SK-N-SH (cell line): ENCODE data around the gene MAP3K8. TPM values are rescaled to one million over a fixed set of nuclear protein-coding genes. Genes with fewer than 3 reads are reported as not detected.

Experiments used
- CTCF ChIA-PET: fragments of 300-600, 350-600 bp; formaldehyde crosslinking; extraction: SDS; loops from one replicate; lab custom pipeline; 2021; lab: Yijun Ruan, JAX
- POLR2A ChIA-PET: fragments of 350-600 bp; sonication (Branson Sonifier 250); formaldehyde crosslinking; extraction: SDS; loops from one replicate; lab custom pipeline; 2020; ENCODE audit warnings: antibody characterized with exemption, inconsistent platforms; lab: Yijun Ruan, JAX
- DNase-seq: peaks from one replicate; pipeline ENCODE4 v3.0.0; 2012
- H2AFZ ChIP-seq: fragments of 200-600 bp; sonication (generic); 2 replicates; pipeline ENCODE4 v1.8.1; 2016; ENCODE audit warnings: antibody characterized with exemption, mild to moderate bottlenecking, low read depth
- H3F3A ChIP-seq: fragments of 200-600 bp; sonication (generic); replicated peaks from 2 replicates; pipeline ENCODE3; 2016; ENCODE audit warnings: antibody characterized with exemption, mild to moderate bottlenecking; ENCODE audit not compliant: insufficient read depth
- H3K27ac ChIP-seq, 2 experiments: fragments of 200-500 bp in 1 of 2; fragments of 200-600 bp in 1 of 2; sonication (Bioruptor generic) in 1 of 2; sonication (generic), shearing (Covaris generic) in 1 of 2; 2 replicates each; pipeline versions ENCODE4 v1.5.1 to v1.6.1; 2014 to 2016; ENCODE audit warnings: low read depth in 2 of 2, inconsistent platforms in 1 of 2, low read length in 1 of 2, mild to moderate bottlenecking in 1 of 2, mixed read lengths in 1 of 2
- H3K27me3 ChIP-seq: fragments of 200-600 bp; sonication (generic), shearing (Covaris generic); 2 replicates; pipeline ENCODE4 v1.6.1; 2016; ENCODE audit warnings: mixed run types; ENCODE audit not compliant: insufficient read depth
- H3K36me3 ChIP-seq, 2 experiments: fragments of 200-500 bp in 1 of 2; fragments of 200-600 bp in 1 of 2; sonication (Bioruptor generic) in 1 of 2; sonication (generic) in 1 of 2; replicated peaks in 1 of 2; 2 replicates each; pipeline versions ENCODE3 to v1.5.1; 2014 to 2016; ENCODE audit warnings: low read length in 1 of 2, mild to moderate bottlenecking in 1 of 2; ENCODE audit not compliant: insufficient read depth in 2 of 2, control insufficient read depth in 1 of 2
- H3K4me1 ChIP-seq, 2 experiments: fragments of 200-500 bp in 1 of 2; fragments of 200-600 bp in 1 of 2; sonication (Bioruptor generic) in 1 of 2; sonication (generic), shearing (Covaris generic) in 1 of 2; 2 replicates each; pipeline versions ENCODE4 v1.5.1 to v1.6.1; 2014 to 2016; ENCODE audit warnings: low read depth in 1 of 2, low read length in 1 of 2, mixed run types in 1 of 2; ENCODE audit not compliant: insufficient read depth in 2 of 2, control insufficient read depth in 1 of 2
- H3K4me2 ChIP-seq: fragments of 200-600 bp; sonication (generic), shearing (Covaris generic); 2 replicates; pipeline ENCODE4 v1.6.1; 2017; ENCODE audit warnings: mixed run types
- H3K4me3 ChIP-seq, 2 experiments: fragments of 200-500 bp in 1 of 2; fragments of 200-600 bp in 1 of 2; sonication (Bioruptor generic) in 1 of 2; sonication (generic), shearing (Covaris generic) in 1 of 2; 2 replicates each; pipeline versions ENCODE4 v1.5.1 to v1.8.1; 2014 to 2016; ENCODE audit warnings: low read depth in 2 of 2, inconsistent platforms in 1 of 2, low read length in 1 of 2, mild to moderate bottlenecking in 1 of 2, mixed read lengths in 1 of 2, moderate library complexity in 1 of 2
- H3K79me2 ChIP-seq: fragments of 200-600 bp; sonication (generic); 2 replicates; pipeline ENCODE4 v1.8.1; 2017; ENCODE audit warnings: mild to moderate bottlenecking; ENCODE audit not compliant: insufficient read depth
- H3K9ac ChIP-seq: fragments of 200-600 bp; sonication (generic); 2 replicates; pipeline ENCODE4 v1.6.1; 2017; ENCODE audit warnings: mixed run types
- H3K9me2 ChIP-seq: fragments of 200-600 bp; sonication (generic); 2 replicates; pipeline ENCODE4 v1.6.1; 2017; ENCODE audit warnings: mixed run types
- H3K9me3 ChIP-seq: fragments of 200-600 bp; sonication (generic); 2 replicates; pipeline ENCODE4 v1.6.1; 2017; ENCODE audit warnings: mixed run types, mild to moderate bottlenecking, moderate library complexity
- H4K20me1 ChIP-seq: fragments of 200-600 bp; sonication (generic); 2 replicates; pipeline ENCODE4 v1.6.1; 2017; ENCODE audit warnings: mild to moderate bottlenecking, mixed run types; ENCODE audit not compliant: insufficient read depth
- CHD2 ChIP-seq: fragments of 150-350 bp; IDR thresholded peaks from 2 replicates; pipeline ENCODE4 v1.6.1; 2018; ENCODE audit warnings: low read length; ENCODE audit not compliant: partially characterized antibody
- EP300 ChIP-seq, 2 experiments: IDR thresholded peaks; 2 replicates each; pipeline versions ENCODE4 v1.4.0 to v1.6.1; 2012; ENCODE audit warnings: borderline replicate concordance in 1 of 2, low read depth in 1 of 2, low read length in 1 of 2
- FOSL2 ChIP-seq: IDR thresholded peaks from 2 replicates; pipeline ENCODE4 v1.4.0; 2012; ENCODE audit warnings: low read depth, mild to moderate bottlenecking, moderate library complexity, borderline replicate concordance
- GATA2 ChIP-seq: sonication (generic); formaldehyde crosslinking; IDR thresholded peaks from 2 replicates; pipeline ENCODE4 v1.5.0; 2020; ENCODE audit warnings: mild to moderate bottlenecking, missing genetic modification reagents
- MEF2A ChIP-seq: IDR thresholded peaks from 2 replicates; pipeline ENCODE4 v1.4.0; 2012; ENCODE audit warnings: low read depth, borderline replicate concordance
- MXI1 ChIP-seq: IDR thresholded peaks from 2 replicates; pipeline ENCODE4 v1.6.1; 2012; ENCODE audit warnings: mild to moderate bottlenecking, low read depth, low read length, improper control_type of control experiment
- NFIC ChIP-seq: IDR thresholded peaks from 2 replicates; pipeline ENCODE4 v1.4.0; 2012; ENCODE audit warnings: borderline replicate concordance
- RAD21 ChIP-seq: IDR thresholded peaks from 2 replicates; pipeline ENCODE4 v1.6.1; 2012; ENCODE audit warnings: mild to moderate bottlenecking, low read length
- RCOR1 ChIP-seq: fragments of 150-350 bp; IDR thresholded peaks from 2 replicates; pipeline ENCODE4 v1.6.1; 2017; ENCODE audit warnings: antibody characterized with exemption, low read length
- SMC3 ChIP-seq: IDR thresholded peaks from 2 replicates; pipeline ENCODE4 v1.6.1; 2012; ENCODE audit warnings: low read depth, low read length, improper control_type of control experiment
- TAF1 ChIP-seq: IDR thresholded peaks from 2 replicates; pipeline ENCODE4 v1.6.1; 2012; ENCODE audit warnings: low read depth, mild to moderate bottlenecking, low read length, moderate library complexity, borderline replicate concordance
- YY1 ChIP-seq: IDR thresholded peaks from 2 replicates; pipeline ENCODE4 v1.4.0; 2012; ENCODE audit warnings: low read depth, mild to moderate bottlenecking
- WGBS: methylation state at CpG from one replicate; pipeline ENCODE4 v1.1.6; 2017; ENCODE audit warnings: low lambda C conversion rate; 5-methylcytosine and 5-hydroxymethylcytosine counted together
- polyA plus RNA-seq, 3 experiments: library from polyadenylated mRNA; depleted of rRNA; stranded (reverse); fragments of >200 nt; gene quantifications; 2 replicates each; pipeline ENCODE4 v1.2.3, GENCODE V29; 2012
- TF ChIP-seq, protein P1 (sequence below): IDR thresholded peaks from 2 replicates; pipeline ENCODE4 v1.4.0; 2012; ENCODE audit warnings: low read depth, borderline replicate concordance
- TF ChIP-seq, protein P2 (sequence below): fragments of 150-350 bp; IDR thresholded peaks from 2 replicates; pipeline ENCODE4 v1.6.1; 2016; ENCODE audit warnings: mild to moderate bottlenecking, low read depth, low read length
- TF ChIP-seq, protein P3 (sequence below): fragments of 200-600 bp; sonication (generic); IDR thresholded peaks from 2 replicates; pipeline ENCODE4 v1.6.1; 2017; ENCODE audit warnings: antibody characterized with exemption, mild to moderate bottlenecking, moderate library complexity
- TF ChIP-seq, protein P4 (sequence below): IDR thresholded peaks from 2 replicates; pipeline ENCODE4 v1.4.0; 2012; ENCODE audit warnings: low read depth, borderline replicate concordance

Gene MAP3K8
- polyA plus RNA-seq, 1 of the 3 experiments (the other 2 are of a cell fraction), result 3.7 TPM

DNA sequence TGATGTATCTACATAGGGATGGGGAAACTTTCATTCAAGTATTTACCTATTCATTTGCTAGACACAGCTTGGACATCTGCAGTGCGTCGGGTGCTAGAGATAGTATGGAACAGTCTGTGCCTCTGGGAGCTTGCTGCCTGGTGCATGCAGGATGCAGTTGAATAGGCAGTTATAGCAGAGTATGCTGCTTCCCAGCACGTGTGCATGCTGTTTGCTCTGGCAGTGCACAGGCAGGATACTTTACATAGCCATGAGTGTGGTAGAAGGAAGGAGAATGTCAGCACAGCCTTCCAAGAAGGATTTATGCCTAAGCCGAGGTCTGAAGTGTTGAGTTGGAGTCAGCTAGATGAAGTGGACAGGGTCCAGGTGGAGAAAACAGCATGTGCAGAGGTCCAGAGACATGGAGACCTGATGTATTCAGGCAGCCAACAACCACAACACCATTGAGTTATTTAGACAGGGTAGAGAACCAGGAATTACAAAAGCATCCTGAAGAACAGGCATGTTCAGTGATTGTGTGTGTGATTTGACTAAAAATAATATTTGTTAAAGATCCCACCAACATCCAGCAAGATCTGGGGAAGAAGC, 8.1 kb downstream of the MAP3K8 start:
- 85% methylated on average over 4 of the region's 4 CpGs for WGBS
- no peaks in the 10 kb centered on the region for H3K9me3 ChIP-seq
- H3K9ac ChIP-seq, result no peak overlapping the region
- H3K4me1 ChIP-seq, result peaks cover 2 to 13% of the 10 kb centered on the region in 2 experiments; a peak in 3 of 4 replicates
- H3K27me3 ChIP-seq, result no peaks in the 10 kb centered on the region
- ChIA-PET CTCF (interaction anchor here (1.8 kb wide), 1 partner anchor 28 kb away, joined by 5 read pairs; no protein-coding TSS in a partner anchor), POLR2A (no interaction called here)
- peaks cover 5% of the 10 kb centered on the region for H3F3A ChIP-seq
- no peak for DNase-seq
- no peak for TF ChIP-seq RCOR1
- TF ChIP-seq FOSL2, result no peak
- TF ChIP-seq, protein P1, sequence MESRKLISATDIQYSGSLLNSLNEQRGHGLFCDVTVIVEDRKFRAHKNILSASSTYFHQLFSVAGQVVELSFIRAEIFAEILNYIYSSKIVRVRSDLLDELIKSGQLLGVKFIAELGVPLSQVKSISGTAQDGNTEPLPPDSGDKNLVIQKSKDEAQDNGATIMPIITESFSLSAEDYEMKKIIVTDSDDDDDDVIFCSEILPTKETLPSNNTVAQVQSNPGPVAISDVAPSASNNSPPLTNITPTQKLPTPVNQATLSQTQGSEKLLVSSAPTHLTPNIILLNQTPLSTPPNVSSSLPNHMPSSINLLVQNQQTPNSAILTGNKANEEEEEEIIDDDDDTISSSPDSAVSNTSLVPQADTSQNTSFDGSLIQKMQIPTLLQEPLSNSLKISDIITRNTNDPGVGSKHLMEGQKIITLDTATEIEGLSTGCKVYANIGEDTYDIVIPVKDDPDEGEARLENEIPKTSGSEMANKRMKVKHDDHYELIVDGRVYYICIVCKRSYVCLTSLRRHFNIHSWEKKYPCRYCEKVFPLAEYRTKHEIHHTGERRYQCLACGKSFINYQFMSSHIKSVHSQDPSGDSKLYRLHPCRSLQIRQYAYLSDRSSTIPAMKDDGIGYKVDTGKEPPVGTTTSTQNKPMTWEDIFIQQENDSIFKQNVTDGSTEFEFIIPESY, result no peak
- TF ChIP-seq, protein P2, sequence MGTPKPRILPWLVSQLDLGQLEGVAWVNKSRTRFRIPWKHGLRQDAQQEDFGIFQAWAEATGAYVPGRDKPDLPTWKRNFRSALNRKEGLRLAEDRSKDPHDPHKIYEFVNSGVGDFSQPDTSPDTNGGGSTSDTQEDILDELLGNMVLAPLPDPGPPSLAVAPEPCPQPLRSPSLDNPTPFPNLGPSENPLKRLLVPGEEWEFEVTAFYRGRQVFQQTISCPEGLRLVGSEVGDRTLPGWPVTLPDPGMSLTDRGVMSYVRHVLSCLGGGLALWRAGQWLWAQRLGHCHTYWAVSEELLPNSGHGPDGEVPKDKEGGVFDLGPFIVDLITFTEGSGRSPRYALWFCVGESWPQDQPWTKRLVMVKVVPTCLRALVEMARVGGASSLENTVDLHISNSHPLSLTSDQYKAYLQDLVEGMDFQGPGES, result no peak
- no peak for TF ChIP-seq SMC3
- TF ChIP-seq GATA2 (CRISPR knock-in tag), result no peak
- no peak for TF ChIP-seq MXI1
- no peak for TF ChIP-seq EP300 (IDR thresholded peaks at IDR 0.05; ENCODE audit: borderline replicate concordance in 1 of 2, low read depth in 1 of 2, low read length in 1 of 2)
- no peak for TF ChIP-seq NFIC
- TF ChIP-seq, protein P3, sequence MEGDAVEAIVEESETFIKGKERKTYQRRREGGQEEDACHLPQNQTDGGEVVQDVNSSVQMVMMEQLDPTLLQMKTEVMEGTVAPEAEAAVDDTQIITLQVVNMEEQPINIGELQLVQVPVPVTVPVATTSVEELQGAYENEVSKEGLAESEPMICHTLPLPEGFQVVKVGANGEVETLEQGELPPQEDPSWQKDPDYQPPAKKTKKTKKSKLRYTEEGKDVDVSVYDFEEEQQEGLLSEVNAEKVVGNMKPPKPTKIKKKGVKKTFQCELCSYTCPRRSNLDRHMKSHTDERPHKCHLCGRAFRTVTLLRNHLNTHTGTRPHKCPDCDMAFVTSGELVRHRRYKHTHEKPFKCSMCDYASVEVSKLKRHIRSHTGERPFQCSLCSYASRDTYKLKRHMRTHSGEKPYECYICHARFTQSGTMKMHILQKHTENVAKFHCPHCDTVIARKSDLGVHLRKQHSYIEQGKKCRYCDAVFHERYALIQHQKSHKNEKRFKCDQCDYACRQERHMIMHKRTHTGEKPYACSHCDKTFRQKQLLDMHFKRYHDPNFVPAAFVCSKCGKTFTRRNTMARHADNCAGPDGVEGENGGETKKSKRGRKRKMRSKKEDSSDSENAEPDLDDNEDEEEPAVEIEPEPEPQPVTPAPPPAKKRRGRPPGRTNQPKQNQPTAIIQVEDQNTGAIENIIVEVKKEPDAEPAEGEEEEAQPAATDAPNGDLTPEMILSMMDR, result no peak
- TF ChIP-seq RAD21, result no peak
- TF ChIP-seq, protein P4, sequence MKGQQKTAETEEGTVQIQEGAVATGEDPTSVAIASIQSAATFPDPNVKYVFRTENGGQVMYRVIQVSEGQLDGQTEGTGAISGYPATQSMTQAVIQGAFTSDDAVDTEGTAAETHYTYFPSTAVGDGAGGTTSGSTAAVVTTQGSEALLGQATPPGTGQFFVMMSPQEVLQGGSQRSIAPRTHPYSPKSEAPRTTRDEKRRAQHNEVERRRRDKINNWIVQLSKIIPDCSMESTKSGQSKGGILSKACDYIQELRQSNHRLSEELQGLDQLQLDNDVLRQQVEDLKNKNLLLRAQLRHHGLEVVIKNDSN, result no peak
- TF ChIP-seq TAF1, result no peak
- TF ChIP-seq CHD2, result no peak
- TF ChIP-seq MEF2A, result no peak
- TF ChIP-seq YY1, result no peak
- H3K79me2 ChIP-seq, result peaks cover 12% of the 10 kb centered on the region
- no peak overlapping the region for H3K4me3 ChIP-seq
- no peak overlapping the region for H3K4me2 ChIP-seq
- H3K36me3 ChIP-seq, result peaks cover 12 to 13% of the 10 kb centered on the region in 2 experiments
- H2AFZ ChIP-seq, result no peak overlapping the region
- no peak overlapping the region for H3K27ac ChIP-seq
- no peaks in the 10 kb centered on the region for H3K9me2 ChIP-seq
- no peaks in the 10 kb centered on the region for H4K20me1 ChIP-seq
